Measurements from ENCODE around the gene ATP8B3. TPM values are rescaled to one million over a fixed set of nuclear protein-coding genes. Genes with fewer than 3 reads are reported as not detected.
A peak's percentile ranks its signal among the peaks of the same experiment; 100 is the strongest.

The ATP8B3 gene
- total RNA-seq, 1 donor from 2014 or later, result 0.69 TPM

GRCh38 chr19:1770866-1771576, 41.1 kb downstream of the ATP8B3 start:
- Mint-ChIP-seq H3K4me3 (ENCODE audit: unreplicated experiment) (no peak overlapping the region), H3K9me3 (ENCODE audit: unreplicated experiment) (no peaks in the 10 kb centered on the region), H3K36me3 (ENCODE audit: low read depth, unreplicated experiment) (peaks cover 8% of the 10 kb centered on the region), H3K4me1 (ENCODE audit: unreplicated experiment) (no peaks in the 10 kb centered on the region), H3K27ac (ENCODE audit: unreplicated experiment) (no peak overlapping the region), H3K27me3 (ENCODE audit: unreplicated experiment) (peaks cover 13% of the 10 kb centered on the region)
- no peak for TF ChIP-seq CTCF (IDR thresholded peaks at IDR 0.05; ENCODE audit: unreplicated experiment)
- DNase-seq (ENCODE audit: low spot score), result no peak

GRCh38 chr19:1769645-1769985, 42.5 kb downstream of the ATP8B3 start:
- DNase-seq (ENCODE audit: low spot score), result no peak

GRCh38 chr19:1768918-1769644, 43.0 kb downstream of the ATP8B3 start:
- Mint-ChIP-seq H3K4me3 (ENCODE audit: unreplicated experiment) (no peak overlapping the region), H3K36me3 (ENCODE audit: low read depth, unreplicated experiment) (peaks cover 8% of the 10 kb centered on the region), H3K27ac (ENCODE audit: unreplicated experiment) (no peak overlapping the region), H3K9me3 (ENCODE audit: unreplicated experiment) (no peaks in the 10 kb centered on the region), H3K4me1 (ENCODE audit: unreplicated experiment) (no peaks in the 10 kb centered on the region), H3K27me3 (ENCODE audit: unreplicated experiment) (peaks cover 14% of the 10 kb centered on the region)
- DNase-seq (ENCODE audit: low spot score), result no peak
- TF ChIP-seq CTCF (IDR thresholded peaks at IDR 0.05; ENCODE audit: unreplicated experiment), result no peak

More at GRCh38 chr19:1769645-1769985, 42.5 kb downstream of the ATP8B3 start:
- Mint-ChIP-seq H3K9me3 (ENCODE audit: unreplicated experiment) (no peaks in the 10 kb centered on the region), H3K4me3 (ENCODE audit: unreplicated experiment) (no peak overlapping the region), H3K36me3 (ENCODE audit: low read depth, unreplicated experiment) (peaks cover 8% of the 10 kb centered on the region), H3K27me3 (ENCODE audit: unreplicated experiment) (peaks cover 18% of the 10 kb centered on the region), H3K4me1 (ENCODE audit: unreplicated experiment) (no peaks in the 10 kb centered on the region), H3K27ac (ENCODE audit: unreplicated experiment) (no peak overlapping the region)
- no peak for TF ChIP-seq CTCF (IDR thresholded peaks at IDR 0.05; ENCODE audit: unreplicated experiment)

- Mint-ChIP-seq H3K27ac (ENCODE audit: unreplicated experiment) (no peak overlapping the region), H3K4me1 (ENCODE audit: unreplicated experiment) (no peaks in the 10 kb centered on the region), H3K36me3 (ENCODE audit: low read depth, unreplicated experiment) (peaks cover 8% of the 10 kb centered on the region), H3K9me3 (ENCODE audit: unreplicated experiment) (no peaks in the 10 kb centered on the region), H3K4me3 (ENCODE audit: unreplicated experiment) (no peak overlapping the region), H3K27me3 (ENCODE audit: unreplicated experiment) (peaks cover 18% of the 10 kb centered on the region)
- no peak for TF ChIP-seq CTCF (IDR thresholded peaks at IDR 0.05; ENCODE audit: unreplicated experiment)
- DNase-seq (ENCODE audit: low spot score), result peak; percentile 39
Observed at GRCh38 chr19:1768248-1768647, 43.8 kb downstream of the ATP8B3 start.

- no peaks in the 10 kb centered on the region for H3K4me1 Mint-ChIP-seq (ENCODE audit: unreplicated experiment)
- H3K4me3 Mint-ChIP-seq (ENCODE audit: unreplicated experiment), result no peak overlapping the region
- no peak overlapping the region for H3K27ac Mint-ChIP-seq (ENCODE audit: unreplicated experiment)
- peak; percentile 75 for DNase-seq (ENCODE audit: low spot score)
- no peaks in the 10 kb centered on the region for H3K9me3 Mint-ChIP-seq (ENCODE audit: unreplicated experiment)
- H3K27me3 Mint-ChIP-seq (ENCODE audit: unreplicated experiment), result peaks cover 17% of the 10 kb centered on the region
- H3K36me3 Mint-ChIP-seq (ENCODE audit: low read depth, unreplicated experiment), result peaks cover 8% of the 10 kb centered on the region
- TF ChIP-seq CTCF (IDR thresholded peaks at IDR 0.05; ENCODE audit: unreplicated experiment), result peak; percentile 94
Observed at GRCh38 chr19:1767464-1767933, 44.6 kb downstream of the ATP8B3 start.
